LNCaP clone FGC (cell line): ENCODE data around the gene MGRN1.

Source experiments
- DNase-seq: peaks from one replicate; pipeline ENCODE4 v3.0.0-alpha.2; 2011; ENCODE audit warnings: low read depth
- H3K4me3 ChIP-seq: 2 replicates; pipeline ENCODE4 v1.5.1; 2011; ENCODE audit warnings: mild to moderate bottlenecking, low read depth, low read length, control low read depth
- TF ChIP-seq, protein P1 (sequence below): IDR thresholded peaks from 2 replicates; pipeline ENCODE4 v1.5.1; 2012; ENCODE audit warnings: mild to moderate bottlenecking; ENCODE audit not compliant: control insufficient read depth, insufficient read depth; ENCODE audit errors: extremely low read depth

The MGRN1 gene

DNA sequence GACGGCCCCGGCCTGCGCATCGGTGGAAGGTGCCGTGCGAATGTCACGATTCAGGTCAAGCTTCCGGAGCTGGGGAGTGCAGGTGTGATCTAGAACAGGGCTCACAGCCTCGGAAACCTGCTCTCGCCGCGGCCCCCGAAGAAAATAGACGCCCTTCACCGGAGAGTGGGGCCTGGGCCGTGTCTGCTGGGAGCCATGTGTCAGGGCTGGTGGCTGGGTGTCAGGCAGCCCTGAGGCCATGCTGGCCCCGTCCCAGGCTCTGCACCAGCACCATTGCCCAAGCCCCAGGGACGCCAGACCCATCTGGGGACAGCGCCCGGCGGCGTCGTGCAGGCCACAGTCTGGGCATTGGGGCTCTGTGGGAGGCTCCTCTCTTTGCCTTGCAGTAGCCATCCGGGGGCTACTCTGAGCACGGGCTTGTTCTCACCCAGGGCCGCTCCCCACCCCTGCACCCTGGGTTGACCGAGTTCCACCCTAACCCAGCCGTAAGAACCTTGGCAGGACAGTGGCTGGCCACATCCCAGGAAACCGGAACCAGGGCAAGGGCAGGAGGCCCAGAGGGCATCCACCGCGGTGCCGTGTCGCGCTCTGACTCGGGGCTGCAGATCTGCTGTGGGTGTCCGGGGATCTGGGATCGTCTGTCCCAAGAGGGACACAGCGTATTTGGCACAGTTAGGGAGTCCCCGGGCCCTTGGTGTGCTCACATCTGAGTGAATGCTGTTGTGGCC lies 63.5 kb downstream of the MGRN1 start:
- DNase-seq: no peak
- TF ChIP-seq, protein P1, sequence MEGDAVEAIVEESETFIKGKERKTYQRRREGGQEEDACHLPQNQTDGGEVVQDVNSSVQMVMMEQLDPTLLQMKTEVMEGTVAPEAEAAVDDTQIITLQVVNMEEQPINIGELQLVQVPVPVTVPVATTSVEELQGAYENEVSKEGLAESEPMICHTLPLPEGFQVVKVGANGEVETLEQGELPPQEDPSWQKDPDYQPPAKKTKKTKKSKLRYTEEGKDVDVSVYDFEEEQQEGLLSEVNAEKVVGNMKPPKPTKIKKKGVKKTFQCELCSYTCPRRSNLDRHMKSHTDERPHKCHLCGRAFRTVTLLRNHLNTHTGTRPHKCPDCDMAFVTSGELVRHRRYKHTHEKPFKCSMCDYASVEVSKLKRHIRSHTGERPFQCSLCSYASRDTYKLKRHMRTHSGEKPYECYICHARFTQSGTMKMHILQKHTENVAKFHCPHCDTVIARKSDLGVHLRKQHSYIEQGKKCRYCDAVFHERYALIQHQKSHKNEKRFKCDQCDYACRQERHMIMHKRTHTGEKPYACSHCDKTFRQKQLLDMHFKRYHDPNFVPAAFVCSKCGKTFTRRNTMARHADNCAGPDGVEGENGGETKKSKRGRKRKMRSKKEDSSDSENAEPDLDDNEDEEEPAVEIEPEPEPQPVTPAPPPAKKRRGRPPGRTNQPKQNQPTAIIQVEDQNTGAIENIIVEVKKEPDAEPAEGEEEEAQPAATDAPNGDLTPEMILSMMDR: no peak
- H3K4me3 ChIP-seq: no peak overlapping the region

DNA sequence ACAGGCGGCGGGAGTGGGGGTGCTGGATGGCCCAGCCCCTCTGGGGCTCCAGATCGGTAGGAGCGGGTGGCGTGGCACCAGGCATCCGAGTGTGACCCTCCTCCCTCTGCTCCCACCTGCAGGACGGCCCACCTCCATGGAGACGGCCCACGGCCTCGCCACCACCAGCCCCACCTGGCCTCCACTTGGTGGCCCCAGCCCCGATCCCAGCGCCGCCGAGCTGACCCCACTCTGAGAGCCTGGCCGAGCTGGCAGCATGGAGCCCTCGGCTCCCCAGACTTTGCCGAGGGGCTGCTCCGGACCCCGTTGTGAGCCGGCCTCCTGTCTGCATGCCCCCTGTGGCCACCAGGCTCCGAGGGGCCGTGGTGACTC lies 64.0 kb downstream of the MGRN1 start:
- DNase-seq: no peak
- H3K4me3 ChIP-seq: no peak overlapping the region
- TF ChIP-seq, protein P1: no peak

DNA sequence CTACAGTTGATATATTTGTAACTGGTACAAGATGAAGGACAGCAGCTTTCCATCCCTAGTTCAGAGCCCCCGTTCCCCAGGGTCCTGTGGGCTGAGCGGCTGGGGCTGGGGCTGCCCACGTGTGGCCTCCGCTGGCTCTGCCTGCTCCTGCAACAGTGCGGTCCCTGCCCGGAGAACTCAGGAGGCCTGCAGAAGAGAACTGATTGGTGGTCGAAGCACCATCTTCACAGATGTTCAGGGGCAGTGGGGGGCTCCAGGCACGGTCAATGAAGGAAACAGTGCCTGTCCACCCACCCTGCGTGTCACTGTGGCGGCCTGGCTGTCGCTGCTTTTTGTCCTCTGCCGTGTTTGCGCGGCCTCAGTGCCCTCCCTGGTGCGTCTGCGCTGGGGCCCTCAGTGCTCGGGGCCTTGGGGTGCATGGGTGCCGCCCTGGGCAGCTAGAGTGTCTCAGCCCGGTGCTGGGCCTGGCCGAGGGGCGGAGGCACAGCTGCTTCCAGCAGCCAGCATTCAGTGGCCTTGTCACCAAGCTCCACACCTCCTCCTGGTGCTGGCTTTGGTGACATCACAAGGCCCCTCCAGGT lies 64.6 kb downstream of the MGRN1 start:
- H3K4me3 ChIP-seq: no peak overlapping the region
- DNase-seq: no peak
- TF ChIP-seq, protein P1: no peak

GRCh38 chr16:4689864-4690704 lies 65.5 kb downstream of the MGRN1 start:
- H3K4me3 ChIP-seq: no peak overlapping the region
- no peak for DNase-seq
- TF ChIP-seq, protein P1: no peak

DNA sequence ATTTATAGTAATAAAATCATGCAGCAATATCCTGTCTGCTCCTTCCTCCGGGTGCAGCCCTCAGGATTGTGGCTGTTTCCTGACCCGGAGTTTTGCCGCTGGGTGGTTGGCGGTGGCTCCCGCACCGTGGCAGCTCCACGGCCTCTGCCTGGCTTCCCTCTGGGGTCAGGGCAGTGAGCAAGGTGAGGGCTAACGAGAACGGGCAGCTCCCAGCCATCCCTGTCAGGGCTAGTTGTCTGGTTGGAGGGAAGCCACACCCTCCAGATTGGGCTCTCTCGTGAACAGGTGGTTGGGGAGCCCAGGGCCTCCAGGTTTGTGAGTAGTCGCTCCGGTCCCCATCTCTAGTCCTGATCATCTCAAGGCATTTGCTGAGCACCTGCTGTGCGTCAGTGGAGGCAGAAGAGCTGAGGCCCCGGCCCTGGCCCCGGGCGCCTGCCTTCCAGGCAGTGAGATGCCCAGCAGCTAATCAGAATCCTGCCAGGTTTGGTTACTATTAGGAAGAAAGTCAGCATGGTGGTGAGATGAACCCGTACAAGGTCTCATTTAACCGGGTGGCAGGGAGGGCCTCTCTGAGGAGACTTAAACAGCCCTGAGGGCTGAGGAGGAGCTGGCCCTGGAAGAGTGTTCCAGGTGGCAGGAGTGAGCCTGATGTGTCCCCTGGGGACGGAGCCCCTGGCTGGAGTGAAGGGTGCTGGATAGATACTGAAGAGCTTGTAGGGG lies 66.5 kb downstream of the MGRN1 start:
- no peak for DNase-seq
- TF ChIP-seq, protein P1: no peak
- H3K4me3 ChIP-seq: no peak overlapping the region

- H3K4me3 ChIP-seq: no peak overlapping the region; the same call in 1 of the 2 replicates
- TF ChIP-seq, protein P1: no peak
- DNase-seq: no peak
Observed at GRCh38 chr16:4691666-4692412, 67.2 kb downstream of the MGRN1 start.
